Endothelial cell of umbilical vein (primary cell): ENCODE data around the gene TSHZ3. TPM values are rescaled to one million over a fixed set of nuclear protein-coding genes. Genes with fewer than 3 reads are reported as not detected.

Experiments
- BruUV-seq: library from RNA; stranded (reverse); fragments of 400-500 nt; replicated peaks from 2 replicates; lab custom pipeline; 2021; lab: Mats Ljungman, UMichigan
- CTCF ChIA-PET: fragments of 300-600, 350-600 bp; sonication (Branson Sonifier 250); formaldehyde crosslinking; loops from one replicate; lab custom pipeline; 2021; ENCODE audit warnings: antibody characterized with exemption, inconsistent platforms; lab: Charles Lee
- POLR2A ChIA-PET: fragments of 300-600, 350-600 bp; sonication (Branson Sonifier 250); formaldehyde crosslinking; loops from one replicate; lab custom pipeline; 2021; ENCODE audit warnings: antibody characterized with exemption, inconsistent platforms; lab: Charles Lee
- DNase-seq: peaks from one replicate; pipeline ENCODE4 v3.0.0-alpha.2; 2011; ENCODE audit warnings: low read depth, low spot score
- FAIRE-seq: peaks from 2 replicates; lab custom pipeline; 2011; peaks lifted over from hg19 to GRCh38; lab: Jason Lieb, UNC
- H2AFZ ChIP-seq: 2 replicates; pipeline ENCODE4 v1.6.0; 2012; ENCODE audit warnings: low read depth, low read length, control low read depth, inconsistent platforms
- H3K27ac ChIP-seq: 2 replicates; pipeline ENCODE4 v1.5.1; 2011; ENCODE audit warnings: low read depth, mild to moderate bottlenecking, control low read depth, low read length, moderate library complexity; ENCODE audit not compliant: insufficient read depth
- H3K27me3 ChIP-seq, 2 experiments: 2 replicates each; pipeline versions ENCODE4 v1.6.0 to v1.6.1; 2011; ENCODE audit warnings: low read length in 2 of 2, mixed read lengths in 1 of 2; ENCODE audit not compliant: control insufficient read depth in 2 of 2, insufficient read depth in 2 of 2
- H3K36me3 ChIP-seq, 2 experiments: 2 replicates in 1 of 2; 3 replicates in 1 of 2; pipeline ENCODE4 v1.5.1; 2011; ENCODE audit warnings: low read length in 2 of 2, mild to moderate bottlenecking in 1 of 2, moderate library complexity in 1 of 2; ENCODE audit not compliant: control insufficient read depth in 2 of 2, insufficient read depth in 2 of 2; ENCODE audit errors: extremely low read depth in 1 of 2
- H3K4me1 ChIP-seq: 3 replicates; pipeline ENCODE4 v1.5.1; 2011; ENCODE audit warnings: mild to moderate bottlenecking, low read length; ENCODE audit not compliant: control insufficient read depth, insufficient read depth; ENCODE audit errors: extremely low read depth
- H3K4me2 ChIP-seq: 2 replicates; pipeline ENCODE4 v1.6.1; 2011; ENCODE audit warnings: low read length, control low read depth, mixed read lengths; ENCODE audit not compliant: insufficient read depth
- H3K4me3 ChIP-seq, 3 experiments: fragments of 200-600 bp in 1 of 3; sonication (generic), shearing (Covaris generic) in 1 of 3; replicated peaks in 1 of 3; 2 replicates each; pipeline ENCODE4 v1.5.1; 2011 to 2016; ENCODE audit warnings: control low read depth in 3 of 3, low read length in 3 of 3, mild to moderate bottlenecking in 2 of 3, inconsistent platforms in 1 of 3, low read depth in 1 of 3, moderate library complexity in 1 of 3; ENCODE audit not compliant: insufficient read depth in 1 of 3
- H3K79me2 ChIP-seq: 2 replicates; pipeline ENCODE4 v1.6.0; 2012; ENCODE audit warnings: low read length, inconsistent platforms; ENCODE audit not compliant: control insufficient read depth, insufficient read depth
- H3K9ac ChIP-seq: replicated peaks from 2 replicates; pipeline ENCODE3; 2011; ENCODE audit warnings: low read length, control low read depth; ENCODE audit not compliant: insufficient read depth; ENCODE audit errors: extremely low read depth
- H3K9me1 ChIP-seq: replicated peaks from 3 replicates; pipeline ENCODE4 v1.6.0; 2011; ENCODE audit warnings: mild to moderate bottlenecking, low read length; ENCODE audit not compliant: control insufficient read depth, insufficient read depth; ENCODE audit errors: extremely low read depth
- H3K9me3 ChIP-seq: replicated peaks from 2 replicates; pipeline ENCODE4 v1.5.1; 2012; ENCODE audit warnings: low read length, inconsistent platforms; ENCODE audit not compliant: control insufficient read depth, insufficient read depth
- H4K20me1 ChIP-seq: replicated peaks from 2 replicates; pipeline ENCODE3; 2011; ENCODE audit warnings: mild to moderate bottlenecking, low read length; ENCODE audit not compliant: control insufficient read depth, insufficient read depth; ENCODE audit errors: extremely low read depth
- CTCF ChIP-seq, 2 donors: IDR thresholded peaks; 1 replicate in 1 of 2; 2 replicates in 1 of 2; pipeline ENCODE4 v1.5.1; 2011; ENCODE audit warnings: low read length in 2 of 2, mild to moderate bottlenecking in 2 of 2, moderate library complexity in 2 of 2, control low read depth in 1 of 2, inconsistent platforms in 1 of 2, low read depth in 1 of 2; ENCODE audit not compliant: insufficient read depth in 1 of 2; ENCODE audit errors: extremely low read depth in 1 of 2
- EZH2 ChIP-seq: IDR thresholded peaks from 2 replicates; pipeline ENCODE4 v1.6.1; 2012; ENCODE audit warnings: borderline replicate concordance, low read depth, mild to moderate bottlenecking, moderate library complexity, low read length, inconsistent platforms; ENCODE audit not compliant: severe bottlenecking
- FOS ChIP-seq: IDR thresholded peaks from 2 replicates; pipeline ENCODE4 v1.6.1; 2011; ENCODE audit warnings: mild to moderate bottlenecking, low read length, moderate library complexity, borderline replicate concordance; ENCODE audit not compliant: insufficient read depth
- GATA2 ChIP-seq: IDR thresholded peaks from 2 replicates; pipeline ENCODE4 v1.7.0; 2011; ENCODE audit warnings: low read depth, mild to moderate bottlenecking, moderate library complexity, mixed read lengths, low read length; ENCODE audit not compliant: insufficient read length, insufficient read depth
- JUN ChIP-seq: IDR thresholded peaks from 2 replicates; pipeline ENCODE4 v1.6.1; 2011; ENCODE audit warnings: borderline replicate concordance, low read depth; ENCODE audit not compliant: insufficient read length, insufficient read depth
- MAX ChIP-seq: IDR thresholded peaks from 2 replicates; pipeline ENCODE4 v1.6.1; 2011; ENCODE audit not compliant: insufficient read depth, insufficient read length
- MYC ChIP-seq: IDR thresholded peaks from one replicate; pipeline ENCODE4 v1.6.1; 2011; ENCODE audit warnings: mild to moderate bottlenecking, low read depth, low read length
- POLR2A ChIP-seq: IDR thresholded peaks from 2 replicates; pipeline ENCODE4 v1.6.1; 2012; ENCODE audit warnings: low read depth, mild to moderate bottlenecking, control low read depth, low read length
- POLR2AphosphoS5 ChIP-seq: IDR thresholded peaks from 2 replicates; pipeline ENCODE4 v1.6.1; 2012; ENCODE audit warnings: low read depth, mild to moderate bottlenecking, control low read depth, low read length, moderate library complexity; ENCODE audit not compliant: insufficient read depth
- dilution Hi-C: fragments of 300-500 bp; cut with MboI; formaldehyde crosslinking; loops from one replicate; pipeline ENCODE4 v1.15.0; 2019; ENCODE audit warnings: low sequenced_read_pairs; ENCODE audit not compliant: extremely low pct_ligation_motif_present
- intact Hi-C: fragments of 100-400 bp; cut with micrococcal nuclease; formaldehyde crosslinking; loops from one replicate; pipeline ENCODE4 v1.10.0; 2022
- polyA plus RNA-seq, 4 experiments: library from polyadenylated mRNA; depleted of rRNA in 3 of 4; stranded (reverse) in 3 of 4; unstranded in 1 of 4; fragments of >200 nt; gene quantifications; 2 replicates each; pipeline versions ENCODE4 v1.2.1 to v1.2.3, GENCODE V29; 2011 to 2012; ENCODE audit warnings: missing spikeins in 1 of 4
- total RNA-seq: library from RNA; stranded (reverse); gene quantifications from 2 replicates; pipeline ENCODE4 v1.2.3, GENCODE V29; 2021

TSHZ3 gene
- total and polyA plus RNA-seq, 2 donors (not counting 3 experiments of a cell fraction or from before 2014, with no cell fraction given): 1.2 to 6.2 TPM

- H3K9me3 ChIP-seq: no peaks in the 10 kb centered on the region
- peaks cover 0 to 2% of the 10 kb centered on the region in 2 experiments for H3K27me3 ChIP-seq
- H3K9ac ChIP-seq: no peak overlapping the region
- H3K4me3 ChIP-seq: no peak overlapping the region
- H3K36me3 ChIP-seq: no peaks in the 10 kb centered on the region
- TF ChIP-seq POLR2AphosphoS5 (no peak), EZH2 (no peak), MAX (no peak), CTCF (IDR thresholded peaks at IDR 0.05; ENCODE audit: extremely low read depth in 1 of 2, insufficient read depth in 1 of 2, low read depth in 1 of 2, low read length in 2 of 2) (no peak), MYC (no peak), POLR2A (no peak), JUN (no peak), FOS (no peak), GATA2 (no peak)
- H3K27ac ChIP-seq: no peak overlapping the region
- H3K4me2 ChIP-seq: no peak overlapping the region
- dilution Hi-C loops: no loop called here
- H3K9me1 ChIP-seq: no peaks in the 10 kb centered on the region
- intact Hi-C loops: no loop called here
- ChIA-PET CTCF (interaction anchor here (1.1 to 1.4 kb wide), 2 partner anchors 8 to 887 kb away, joined by 5 to 10 read pairs; no protein-coding TSS in a partner anchor), POLR2A (no interaction called here)
- FAIRE-seq (no peak), DNase-seq (no peak)
- H2AFZ ChIP-seq: no peak overlapping the region
- no TSS peak for BruUV-seq
- H4K20me1 ChIP-seq: no peaks in the 10 kb centered on the region
- H3K4me1 ChIP-seq: peaks cover 2% of the 10 kb centered on the region
- H3K79me2 ChIP-seq: no peaks in the 10 kb centered on the region
These were observed 12.0 kb downstream of the TSHZ3 start for GRCh38 chr19:31337008-31337914.
